Progenitor cell of endocrine pancreas (in vitro differentiated cells): Measurements from ENCODE around the gene CROCC2. TPM values are rescaled to one million over a fixed set of nuclear protein-coding genes. Genes with fewer than 3 reads are reported as not detected.

Experiments used
- DNase-seq: peaks from one replicate; pipeline ENCODE4 v3.0.0; 2021; ENCODE audit warnings: low spot score; ENCODE audit not compliant: unreplicated experiment
- H3K27ac Mint-ChIP-seq: 2 replicates; pipeline ENCODE4 v1.8.0; 2021; ENCODE audit warnings: mild to moderate bottlenecking, moderate library complexity, mixed read lengths
- H3K27me3 Mint-ChIP-seq: 2 replicates; pipeline ENCODE4 v1.8.0; 2021; ENCODE audit warnings: mixed read lengths
- H3K36me3 Mint-ChIP-seq: 2 replicates; pipeline ENCODE4 v1.8.0; 2022; ENCODE audit warnings: mixed read lengths; ENCODE audit not compliant: insufficient read depth
- H3K4me1 Mint-ChIP-seq: 2 replicates; pipeline ENCODE4 v1.8.0; 2021; ENCODE audit warnings: low read depth, mixed read lengths
- H3K4me3 Mint-ChIP-seq: 2 replicates; pipeline ENCODE4 v1.8.0; 2021; ENCODE audit warnings: low read depth, mild to moderate bottlenecking, moderate library complexity, mixed read lengths
- H3K9me3 Mint-ChIP-seq: 2 replicates; pipeline ENCODE4 v1.8.0; 2021; ENCODE audit warnings: low read depth, mixed read lengths
- total RNA-seq: library from RNA; stranded (reverse); gene quantifications from 2 replicates; pipeline ENCODE4 v1.2.1, GENCODE V29; 2021
- TF ChIP-seq, protein P1 (sequence below): fragments of 200-600 bp; sonication (generic); IDR thresholded peaks from one replicate; pipeline ENCODE4 v1.5.0; 2021; ENCODE audit warnings: antibody characterized with exemption, mild to moderate bottlenecking; ENCODE audit not compliant: unreplicated experiment

CROCC2 gene
- total RNA-seq, 1 donor from 2014 or later: 0.36 TPM

DNA sequence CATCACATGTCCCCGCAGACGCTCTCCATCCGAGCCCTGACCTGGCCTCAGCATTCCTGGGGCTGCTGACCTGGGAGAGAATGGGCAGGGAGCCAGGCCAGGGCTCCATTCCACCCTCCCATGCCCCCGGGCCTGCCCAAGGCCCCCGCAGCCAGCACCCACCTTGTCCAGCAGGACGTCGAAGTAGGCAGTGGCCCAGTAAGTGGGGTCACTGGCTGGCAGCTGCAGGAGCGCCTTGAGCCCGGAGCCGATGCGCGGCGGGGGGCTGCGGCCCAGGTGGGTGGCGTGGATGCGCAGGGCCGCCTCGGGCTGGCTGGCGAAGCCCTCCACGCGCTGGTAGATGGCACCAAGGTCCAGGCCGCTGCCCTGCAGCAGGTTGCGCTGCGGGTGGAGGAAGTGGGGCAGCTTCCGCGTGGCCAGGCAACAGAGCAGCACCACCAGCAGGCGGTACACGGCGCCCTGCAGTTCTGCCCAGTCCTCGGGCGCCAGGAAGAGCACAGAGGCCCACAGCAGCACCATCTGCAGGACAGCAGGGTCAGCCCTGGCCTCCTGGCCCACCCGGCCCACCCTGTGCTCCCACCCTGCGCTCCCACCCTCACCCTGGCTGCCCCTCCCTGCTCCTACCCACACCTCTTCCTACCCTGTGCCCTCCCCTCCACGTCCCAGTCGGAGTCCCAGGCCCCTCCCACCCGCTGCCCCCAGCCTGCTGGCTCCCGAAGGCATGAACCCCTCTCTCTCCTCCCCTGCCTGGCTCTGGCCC, 17.8 kb upstream of the CROCC2 start:
- Mint-ChIP-seq H3K36me3 (no peaks in the 10 kb centered on the region), H3K4me3 (no peak overlapping the region), H3K9me3 (no peaks in the 10 kb centered on the region), H3K27ac (no peak overlapping the region), H3K4me1 (no peaks in the 10 kb centered on the region), H3K27me3 (no peaks in the 10 kb centered on the region)
- TF ChIP-seq, protein P1, sequence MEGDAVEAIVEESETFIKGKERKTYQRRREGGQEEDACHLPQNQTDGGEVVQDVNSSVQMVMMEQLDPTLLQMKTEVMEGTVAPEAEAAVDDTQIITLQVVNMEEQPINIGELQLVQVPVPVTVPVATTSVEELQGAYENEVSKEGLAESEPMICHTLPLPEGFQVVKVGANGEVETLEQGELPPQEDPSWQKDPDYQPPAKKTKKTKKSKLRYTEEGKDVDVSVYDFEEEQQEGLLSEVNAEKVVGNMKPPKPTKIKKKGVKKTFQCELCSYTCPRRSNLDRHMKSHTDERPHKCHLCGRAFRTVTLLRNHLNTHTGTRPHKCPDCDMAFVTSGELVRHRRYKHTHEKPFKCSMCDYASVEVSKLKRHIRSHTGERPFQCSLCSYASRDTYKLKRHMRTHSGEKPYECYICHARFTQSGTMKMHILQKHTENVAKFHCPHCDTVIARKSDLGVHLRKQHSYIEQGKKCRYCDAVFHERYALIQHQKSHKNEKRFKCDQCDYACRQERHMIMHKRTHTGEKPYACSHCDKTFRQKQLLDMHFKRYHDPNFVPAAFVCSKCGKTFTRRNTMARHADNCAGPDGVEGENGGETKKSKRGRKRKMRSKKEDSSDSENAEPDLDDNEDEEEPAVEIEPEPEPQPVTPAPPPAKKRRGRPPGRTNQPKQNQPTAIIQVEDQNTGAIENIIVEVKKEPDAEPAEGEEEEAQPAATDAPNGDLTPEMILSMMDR: no peak
- DNase-seq: no peak

DNA sequence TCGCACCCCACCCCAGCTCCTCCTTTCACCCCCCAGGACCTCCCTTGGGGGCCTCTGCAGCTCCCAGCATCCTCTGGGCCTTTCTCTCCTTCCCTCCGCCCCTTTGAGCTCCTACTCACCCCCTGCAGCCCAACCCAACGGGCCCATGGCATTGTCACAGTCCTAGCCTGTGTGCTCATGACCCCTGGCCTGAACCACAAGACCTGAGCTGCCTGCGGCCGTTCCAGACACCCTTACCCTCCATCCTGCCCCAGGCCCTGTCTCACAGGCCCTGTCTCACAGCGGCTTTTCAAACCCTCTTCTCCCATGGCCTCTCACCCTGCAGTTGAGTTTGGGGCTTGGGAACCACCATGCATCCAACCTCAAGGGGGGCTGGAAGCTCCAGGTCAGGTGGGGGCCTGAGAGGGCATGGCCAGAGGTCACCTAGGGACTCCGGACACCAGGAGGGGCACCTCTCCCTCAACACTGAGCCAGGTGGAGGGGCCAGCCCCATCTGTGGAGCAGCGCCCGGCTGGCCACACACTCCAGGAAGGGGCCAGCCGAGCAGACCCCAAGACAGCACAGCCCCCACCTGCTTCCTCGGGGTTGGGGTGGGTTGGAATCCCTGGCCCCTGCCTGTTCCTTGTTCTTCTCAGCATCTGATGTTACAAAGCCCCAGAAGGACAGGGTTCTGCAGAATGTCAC, 17.1 kb upstream of the CROCC2 start:
- DNase-seq: no peak
- Mint-ChIP-seq H3K36me3 (no peaks in the 10 kb centered on the region), H3K4me3 (no peak overlapping the region), H3K27ac (no peak overlapping the region), H3K4me1 (peaks cover 3% of the 10 kb centered on the region), H3K27me3 (no peaks in the 10 kb centered on the region), H3K9me3 (no peaks in the 10 kb centered on the region)
- TF ChIP-seq, protein P1: no peak

DNA sequence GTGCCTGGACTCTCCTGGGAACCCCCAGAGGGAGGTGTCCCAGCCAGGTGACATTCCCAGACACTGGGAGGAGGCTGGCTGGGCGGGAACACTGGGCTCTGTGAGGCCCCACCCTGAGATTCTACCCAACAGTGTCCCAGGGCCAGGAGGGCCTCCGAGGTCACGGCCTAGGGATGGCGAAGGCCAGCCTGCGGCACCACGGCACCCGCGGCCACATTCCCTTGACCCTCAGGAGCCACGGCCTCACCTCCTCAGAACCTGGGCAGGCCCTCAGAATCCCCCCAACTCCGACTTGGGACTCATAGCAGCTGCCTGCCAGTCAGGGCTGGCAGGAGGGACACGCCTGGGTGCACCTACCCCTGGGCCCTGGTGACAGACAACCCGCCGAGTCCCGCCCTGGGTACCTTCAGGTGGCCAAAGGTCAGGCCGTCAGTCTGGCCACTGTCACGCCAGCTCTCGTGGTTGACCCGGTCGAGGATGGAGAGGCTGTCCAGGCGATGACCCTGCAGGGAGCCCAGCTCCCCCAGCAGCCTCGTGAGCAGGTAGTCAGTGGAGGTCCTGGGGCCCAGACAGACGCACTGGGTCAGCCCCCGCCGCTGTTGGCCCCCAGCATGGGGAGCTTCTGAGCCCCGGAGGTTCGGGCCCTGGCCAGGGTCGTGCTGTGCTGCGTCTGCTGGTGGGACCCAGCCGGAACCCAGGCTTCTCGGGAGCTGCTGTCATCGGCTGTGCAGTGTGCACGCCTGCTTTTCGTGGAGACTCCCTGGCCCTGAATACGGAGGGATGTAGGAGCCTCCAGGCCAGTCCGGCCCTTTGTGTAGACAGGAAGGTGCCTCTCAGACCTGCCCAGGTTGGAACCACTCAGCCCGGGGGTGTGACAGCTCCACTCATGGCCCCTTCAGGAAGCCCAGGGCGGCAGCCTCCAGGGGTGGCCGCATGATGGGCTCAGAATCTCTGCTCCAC, 16.3 kb upstream of the CROCC2 start:
- TF ChIP-seq, protein P1: no peak
- no peak for DNase-seq
- peaks cover 4% of the 10 kb centered on the region for H3K4me1 Mint-ChIP-seq
- H3K9me3 Mint-ChIP-seq: no peaks in the 10 kb centered on the region
- H3K36me3 Mint-ChIP-seq: no peaks in the 10 kb centered on the region
- H3K27me3 Mint-ChIP-seq: no peaks in the 10 kb centered on the region
- H3K27ac Mint-ChIP-seq: no peak overlapping the region
- H3K4me3 Mint-ChIP-seq: no peak overlapping the region

DNA sequence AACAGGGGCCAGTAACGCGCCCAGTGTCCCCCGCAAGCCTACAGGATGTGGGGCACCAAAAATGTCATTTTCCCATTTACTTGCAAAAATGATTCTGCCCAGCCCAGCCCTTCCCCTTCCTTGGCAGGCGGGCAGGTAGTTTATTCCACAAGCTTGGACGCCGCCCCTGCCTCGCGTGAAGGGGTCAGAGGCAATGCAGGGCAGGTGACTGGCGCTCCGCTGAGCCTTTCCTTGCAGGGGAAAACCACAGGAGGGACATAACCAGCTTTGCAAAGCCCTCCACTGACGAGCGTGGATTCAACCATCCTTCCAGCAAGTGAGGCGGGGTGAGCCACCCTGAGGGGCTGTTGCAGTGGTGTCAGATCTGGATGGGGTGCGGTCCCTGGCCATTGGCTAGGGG, 15.4 kb upstream of the CROCC2 start:
- Mint-ChIP-seq H3K27me3 (no peaks in the 10 kb centered on the region), H3K9me3 (no peaks in the 10 kb centered on the region), H3K4me3 (no peak overlapping the region), H3K27ac (no peak overlapping the region), H3K36me3 (no peaks in the 10 kb centered on the region), H3K4me1 (peaks cover 7% of the 10 kb centered on the region)
- no peak for DNase-seq
- TF ChIP-seq, protein P1: no peak
